HepG2 (cell line): ENCODE results near the gene CLPTM1L. TPM values are rescaled to one million over a fixed set of nuclear protein-coding genes. Genes with fewer than 3 reads are reported as not detected.

Source experiments
- ATAC-seq: fragments of 200-7000 bp; cut with Tn5 transposase; 3 replicates; pipeline ENCODE4 v1.9.1; 2020; ENCODE audit warnings: mild to moderate bottlenecking, moderate library complexity
- BruUV-seq: library from RNA; stranded (reverse); fragments of 400-500 nt; replicated peaks from 2 replicates; lab custom pipeline; 2021; lab: Mats Ljungman, UMichigan
- CTCF ChIA-PET: fragments of 300-600 bp; formaldehyde crosslinking; extraction: SDS; loops from one replicate; lab custom pipeline; 2021; ENCODE audit warnings: low total read pairs, inconsistent platforms, low intra/inter-chr PET ratio; lab: Yijun Ruan, JAX
- POLR2A ChIA-PET: fragments of 350-600 bp; sonication (Branson Sonifier 250); formaldehyde crosslinking; loops from one replicate; lab custom pipeline; 2020; ENCODE audit warnings: antibody characterized with exemption, inconsistent platforms; lab: Yijun Ruan, JAX
- DNase-seq: peaks from one replicate; pipeline ENCODE4 v3.0.0-alpha.2; 2015; ENCODE audit warnings: low spot score
- FAIRE-seq: peaks from 3 replicates; lab custom pipeline; 2011; peaks lifted over from hg19 to GRCh38; lab: Jason Lieb, UNC
- H2AFZ ChIP-seq: one replicate; pipeline ENCODE4 v1.6.1; 2011; ENCODE audit warnings: low read length, inconsistent platforms
- H3K27ac ChIP-seq: fragments of 300-600 bp; 3 replicates; pipeline ENCODE4 v1.8.0; 2011; ENCODE audit warnings: mixed run types, mild to moderate bottlenecking, mixed read lengths, low read length, inconsistent platforms; ENCODE audit not compliant: insufficient read depth; ENCODE audit errors: extremely low read length
- H3K27me3 ChIP-seq, 2 experiments: fragments of 200-600 bp in 1 of 2; 2 replicates in 1 of 2; 3 replicates in 1 of 2; pipeline versions ENCODE4 v1.6.0 to v1.8.0; 2011; ENCODE audit warnings: low read length in 2 of 2, mild to moderate bottlenecking in 2 of 2, moderate library complexity in 2 of 2, inconsistent platforms in 1 of 2; ENCODE audit not compliant: insufficient read depth in 2 of 2, control insufficient read depth in 1 of 2
- H3K36me3 ChIP-seq, 2 experiments: fragments of 200-600 bp in 1 of 2; replicated peaks in 1 of 2; 2 replicates in 1 of 2; 3 replicates in 1 of 2; pipeline versions ENCODE4 v1.5.1 to v1.8.0; 2011; ENCODE audit warnings: low read length in 2 of 2, inconsistent platforms in 1 of 2; ENCODE audit not compliant: insufficient read depth in 2 of 2, control insufficient read depth in 1 of 2
- H3K4me1 ChIP-seq: 2 replicates; pipeline ENCODE4 v1.5.1; 2012; ENCODE audit warnings: low read length, inconsistent platforms; ENCODE audit not compliant: insufficient read depth
- H3K4me2 ChIP-seq: 2 replicates; pipeline ENCODE4 v1.6.0; 2011; ENCODE audit warnings: low read depth, low read length, inconsistent platforms
- H3K4me3 ChIP-seq, 3 experiments: fragments of 200-600 bp in 1 of 3; sonication (generic), shearing (Covaris generic) in 1 of 3; replicated peaks in 1 of 3; 2 replicates each; pipeline ENCODE4 v1.5.1; 2011 to 2016; ENCODE audit warnings: low read length in 3 of 3, inconsistent platforms in 2 of 3, low read depth in 2 of 3, mild to moderate bottlenecking in 2 of 3, control low read depth in 1 of 3, mixed read lengths in 1 of 3; ENCODE audit not compliant: insufficient read depth in 1 of 3
- H3K79me2 ChIP-seq: one replicate; pipeline ENCODE4 v1.6.1; 2011; ENCODE audit warnings: low read length, inconsistent platforms; ENCODE audit not compliant: insufficient read depth
- H3K9ac ChIP-seq: 2 replicates; pipeline ENCODE4 v1.6.0; 2011; ENCODE audit warnings: mild to moderate bottlenecking, low read depth, low read length, inconsistent platforms; ENCODE audit not compliant: insufficient read depth
- H3K9me3 ChIP-seq: 2 replicates; pipeline ENCODE4 v1.5.1; 2012; ENCODE audit warnings: mild to moderate bottlenecking, low read length
- H4K20me1 ChIP-seq: 2 replicates; pipeline ENCODE4 v1.6.0; 2011; ENCODE audit warnings: inconsistent platforms, mild to moderate bottlenecking, low read length, moderate library complexity; ENCODE audit not compliant: insufficient read depth
- BCLAF1 ChIP-seq: fragments of 450-650 bp; IDR thresholded peaks from 2 replicates; pipeline ENCODE4 v1.6.1; 2017; ENCODE audit warnings: mild to moderate bottlenecking
- NR1H2 ChIP-seq: sonication (generic); formaldehyde crosslinking; IDR thresholded peaks from 2 replicates; pipeline ENCODE4 v1.8.1; 2022; ENCODE audit warnings: low read depth, missing genetic modification reagents, borderline replicate concordance
- NR2C2 ChIP-seq: sonication (generic); formaldehyde crosslinking; IDR thresholded peaks from 2 replicates; pipeline ENCODE4 v1.4.0; 2020; ENCODE audit warnings: missing genetic modification reagents, mild to moderate bottlenecking, moderate library complexity, borderline replicate concordance
- NR2F6 ChIP-seq, 2 experiments: IDR thresholded peaks; 2 replicates each; pipeline ENCODE4 v1.6.1; 2016; ENCODE audit warnings: antibody characterized with exemption in 1 of 2, mild to moderate bottlenecking in 1 of 2
- SMAD3 ChIP-seq: sonication (generic); formaldehyde crosslinking; IDR thresholded peaks from 2 replicates; pipeline ENCODE4 v1.4.0; 2020; ENCODE audit warnings: missing genetic modification reagents
- SMAD9 ChIP-seq: sonication (generic); formaldehyde crosslinking; IDR thresholded peaks from 2 replicates; pipeline ENCODE4 v1.5.1; 2020; ENCODE audit warnings: mild to moderate bottlenecking, missing genetic modification reagents
- SNAPC5 ChIP-seq: sonication (generic); formaldehyde crosslinking; IDR thresholded peaks from 2 replicates; pipeline ENCODE4 v1.8.1; 2023; ENCODE audit warnings: mild to moderate bottlenecking, missing genetic modification reagents, borderline replicate concordance
- ZNF138 ChIP-seq: sonication (generic); formaldehyde crosslinking; IDR thresholded peaks from 2 replicates; pipeline ENCODE4 v1.5.0; 2020; ENCODE audit warnings: mild to moderate bottlenecking, low read depth, missing genetic modification reagents
- ZNF234 ChIP-seq: sonication (generic); formaldehyde crosslinking; conservative IDR thresholded peaks from 2 replicates; pipeline ENCODE4 v1.5.1; 2020; ENCODE audit warnings: mild to moderate bottlenecking, missing genetic modification reagents
- ZNF30 ChIP-seq: sonication (generic); formaldehyde crosslinking; IDR thresholded peaks from 2 replicates; pipeline ENCODE4 v1.5.0; 2020; ENCODE audit warnings: mild to moderate bottlenecking, missing genetic modification reagents
- ZNF510 ChIP-seq: sonication (generic); formaldehyde crosslinking; IDR thresholded peaks from 2 replicates; pipeline ENCODE4 v1.4.0; 2020; ENCODE audit warnings: low read depth, mild to moderate bottlenecking, missing genetic modification reagents
- ZNF614 ChIP-seq: IDR thresholded peaks from 2 replicates; pipeline ENCODE4 v1.6.1; 2018; ENCODE audit warnings: missing biosample characterization, missing genetic modification reagents, inconsistent platforms, borderline replicate concordance
- ZNF761 ChIP-seq: sonication (generic); formaldehyde crosslinking; conservative IDR thresholded peaks from 2 replicates; pipeline ENCODE4 v1.4.0; 2020; ENCODE audit warnings: mild to moderate bottlenecking, missing genetic modification reagents
- ZNF766 ChIP-seq: sonication (generic); formaldehyde crosslinking; IDR thresholded peaks from 2 replicates; pipeline ENCODE4 v1.5.0; 2020; ENCODE audit warnings: missing genetic modification reagents, borderline replicate concordance
- ZSCAN21 ChIP-seq: sonication (generic); formaldehyde crosslinking; IDR thresholded peaks from 2 replicates; pipeline ENCODE4 v1.8.0; 2022; ENCODE audit warnings: mild to moderate bottlenecking, missing genetic modification reagents, moderate library complexity, borderline replicate concordance
- ZZZ3 ChIP-seq: sonication (generic); formaldehyde crosslinking; IDR thresholded peaks from 2 replicates; pipeline ENCODE4 v1.4.0; 2020; ENCODE audit warnings: missing genetic modification reagents, mild to moderate bottlenecking, borderline replicate concordance
- WGBS: methylation state at CpG from one replicate; pipeline ENCODE4 v1.1.6; 2017; ENCODE audit warnings: low lambda C conversion rate; 5-methylcytosine and 5-hydroxymethylcytosine counted together
- in situ Hi-C: cut with HindIII; loops from 2 replicates; pipeline ENCODE4 v1.10.0; 2017; ENCODE audit warnings: low pct_unique_long_range_greater_than_20kb; ENCODE audit not compliant: extremely low pct_ligation_motif_present
- intact Hi-C: fragments of 100-400 bp; cut with micrococcal nuclease; formaldehyde crosslinking; loops from one replicate; pipeline ENCODE4 v1.10.0; 2022; ENCODE audit not compliant: unreplicated experiment
- polyA plus RNA-seq, 8 experiments: library from polyadenylated mRNA; depleted of rRNA in 3 of 8; stranded (reverse) in 7 of 8; unstranded in 1 of 8; fragments of >200 nt; fragmentation: Illumina TruSeq in 4 of 8; extraction: Trizol in 4 of 8; gene quantifications; 2 replicates each; pipeline versions ENCODE4 v1.2.1 to v1.2.3, GENCODE V29; 2011 to 2016; ENCODE audit warnings: low read depth in 4 of 8, missing spikeins in 1 of 8, mixed read lengths in 1 of 8; ENCODE audit not compliant: insufficient read depth in 1 of 8
- total RNA-seq, 5 experiments: library from RNA; depleted of rRNA; stranded (reverse); fragments of >200 nt; fragmentation: Illumina TruSeq; extraction: Trizol; gene quantifications; 2 replicates each; pipeline ENCODE4 v1.2.3, GENCODE V29; 2016; ENCODE audit warnings: low read depth in 1 of 5
- TF ChIP-seq, protein P1 (sequence below): fragments of 450-650 bp; IDR thresholded peaks from 2 replicates; pipeline ENCODE4 v1.6.1; 2017
- TF ChIP-seq, protein P2 (sequence below): sonication (generic); formaldehyde crosslinking; IDR thresholded peaks from 2 replicates; pipeline ENCODE4 v1.8.1; 2023; ENCODE audit warnings: mild to moderate bottlenecking, moderate library complexity, missing genetic modification reagents
- TF ChIP-seq, protein P3 (sequence below): sonication (generic); formaldehyde crosslinking; conservative IDR thresholded peaks from 2 replicates; pipeline ENCODE4 v1.8.0; 2022; ENCODE audit warnings: low read depth, missing genetic modification reagents

The CLPTM1L gene
- total and polyA plus RNA-seq, 2 of the 13 experiments (the other 11 are each of a cell fraction or from before 2014, with no cell fraction given), result 80.3 to 124 TPM

GRCh38 chr5:1354576-1354975 is 9.7 kb upstream of the CLPTM1L start:
- ATAC-seq (no peak), FAIRE-seq (no peak), DNase-seq (no peak)
- intact Hi-C loops, result no loop called here
- no TSS peak for BruUV-seq
- Histone ChIP-seq H3K4me3 (no peak overlapping the region), H2AFZ (no peak overlapping the region), H3K9me3 (no peaks in the 10 kb centered on the region), H4K20me1 (no peaks in the 10 kb centered on the region), H3K4me2 (no peak overlapping the region), H3K27ac (no peak overlapping the region), H3K79me2 (no peaks in the 10 kb centered on the region), H3K27me3 (peaks cover 18 to 55% of the 10 kb centered on the region in 2 experiments), H3K4me1 (no peaks in the 10 kb centered on the region; the same call in 1 of the 2 replicates), H3K9ac (no peak overlapping the region), H3K36me3 (no peaks in the 10 kb centered on the region)
- POLR2A ChIA-PET, result no interaction called here
- CTCF ChIA-PET, result no interaction called here
- under 1% methylated on average over 4 of the region's 4 CpGs for WGBS
- in situ Hi-C loops, result no loop called here
- no peak for TF ChIP-seq ZNF138 (CRISPR knock-in tag)
- TF ChIP-seq ZZZ3 (CRISPR knock-in tag), result no peak
- no peak for TF ChIP-seq ZNF30
- TF ChIP-seq SNAPC5 (CRISPR knock-in tag), result no peak
- TF ChIP-seq SMAD9 (CRISPR knock-in tag), result no peak
- no peak for TF ChIP-seq NR1H2 (CRISPR knock-in tag)
- no peak for TF ChIP-seq NR2C2 (CRISPR knock-in tag)
- TF ChIP-seq, protein P1, sequence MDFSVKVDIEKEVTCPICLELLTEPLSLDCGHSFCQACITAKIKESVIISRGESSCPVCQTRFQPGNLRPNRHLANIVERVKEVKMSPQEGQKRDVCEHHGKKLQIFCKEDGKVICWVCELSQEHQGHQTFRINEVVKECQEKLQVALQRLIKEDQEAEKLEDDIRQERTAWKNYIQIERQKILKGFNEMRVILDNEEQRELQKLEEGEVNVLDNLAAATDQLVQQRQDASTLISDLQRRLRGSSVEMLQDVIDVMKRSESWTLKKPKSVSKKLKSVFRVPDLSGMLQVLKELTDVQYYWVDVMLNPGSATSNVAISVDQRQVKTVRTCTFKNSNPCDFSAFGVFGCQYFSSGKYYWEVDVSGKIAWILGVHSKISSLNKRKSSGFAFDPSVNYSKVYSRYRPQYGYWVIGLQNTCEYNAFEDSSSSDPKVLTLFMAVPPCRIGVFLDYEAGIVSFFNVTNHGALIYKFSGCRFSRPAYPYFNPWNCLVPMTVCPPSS, result no peak
- TF ChIP-seq ZNF614 (CRISPR knock-in tag), result no peak
- no peak for TF ChIP-seq BCLAF1
- TF ChIP-seq, protein P2, sequence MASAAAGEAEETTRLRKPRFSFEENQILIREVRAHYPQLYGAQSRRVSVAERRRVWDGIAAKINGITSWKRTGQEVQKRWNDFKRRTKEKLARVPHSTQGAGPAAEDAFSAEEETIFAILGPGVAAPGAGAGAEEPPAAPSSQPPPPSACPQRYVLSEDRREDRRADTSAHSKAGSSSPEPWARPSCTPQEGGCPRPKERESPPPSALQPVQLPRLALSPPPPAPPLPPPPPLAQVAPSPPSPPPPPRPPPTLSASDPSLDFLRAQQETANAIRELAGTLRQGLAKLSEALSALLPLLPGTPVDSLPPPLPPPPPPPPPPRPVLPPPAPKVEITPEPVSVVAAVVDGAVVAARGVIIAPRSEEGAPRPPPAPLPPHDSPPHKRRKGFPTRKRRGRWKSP, result no peak
- TF ChIP-seq, protein P3, sequence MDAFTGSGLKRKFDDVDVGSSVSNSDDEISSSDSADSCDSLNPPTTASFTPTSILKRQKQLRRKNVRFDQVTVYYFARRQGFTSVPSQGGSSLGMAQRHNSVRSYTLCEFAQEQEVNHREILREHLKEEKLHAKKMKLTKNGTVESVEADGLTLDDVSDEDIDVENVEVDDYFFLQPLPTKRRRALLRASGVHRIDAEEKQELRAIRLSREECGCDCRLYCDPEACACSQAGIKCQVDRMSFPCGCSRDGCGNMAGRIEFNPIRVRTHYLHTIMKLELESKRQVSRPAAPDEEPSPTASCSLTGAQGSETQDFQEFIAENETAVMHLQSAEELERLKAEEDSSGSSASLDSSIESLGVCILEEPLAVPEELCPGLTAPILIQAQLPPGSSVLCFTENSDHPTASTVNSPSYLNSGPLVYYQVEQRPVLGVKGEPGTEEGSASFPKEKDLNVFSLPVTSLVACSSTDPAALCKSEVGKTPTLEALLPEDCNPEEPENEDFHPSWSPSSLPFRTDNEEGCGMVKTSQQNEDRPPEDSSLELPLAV (CRISPR knock-in tag), result no peak
- no peak for TF ChIP-seq ZNF766
- TF ChIP-seq ZNF761, result no peak
- no peak for TF ChIP-seq NR2F6 (IDR thresholded peaks at IDR 0.05)
- TF ChIP-seq NR2F6 (CRISPR knock-in tag; IDR thresholded peaks at IDR 0.05), result no peak
- TF ChIP-seq ZNF510 (CRISPR knock-in tag), result no peak
- TF ChIP-seq ZNF234 (CRISPR knock-in tag), result no peak
- no peak for TF ChIP-seq SMAD3
- TF ChIP-seq ZSCAN21 (CRISPR knock-in tag), result no peak
